Measurements from ENCODE around the gene NEDD4L. TPM values are rescaled to one million over a fixed set of nuclear protein-coding genes. Genes with fewer than 3 reads are reported as not detected.

The NEDD4L gene
- total and polyA plus RNA-seq, 7 donors: 52.0 to 104 (median 57.4) TPM

GRCh38 chr18:58360324-58360723, 316.3 kb downstream of the NEDD4L start:
- TF ChIP-seq EP300 (IDR thresholded peaks at IDR 0.05) (no peak), POLR2AphosphoS5 (IDR thresholded peaks at IDR 0.05) (no peak), CTCF (IDR thresholded peaks at IDR 0.05) (no peak), POLR2A (IDR thresholded peaks at IDR 0.05) (no peak)
- Histone ChIP-seq H3K4me1 (peaks cover 0 to 33% (median 26%) of the 10 kb centered on the region in 4 donors), H3K27ac (peak overlapping the region in 2 of 4 donors; percentile 73 to 74), H3K36me3 (peaks cover 0 to 26% (median 11%) of the 10 kb centered on the region in 4 donors), H3K4me3 (no peak overlapping the region), H3K27me3 (no peaks in the 10 kb centered on the region), H3K9me3 (no peaks in the 10 kb centered on the region)
- WGBS, 2 donors: 52 to 81% methylated on average over 2 of the region's 2 CpGs
- no peak for DNase-seq
- intact Hi-C loops (cut with DNase I): no loop called here

- H3K27ac ChIP-seq: peak overlapping the region; percentile 73 to 77 (median 74)
- H3K4me3 ChIP-seq: no peak overlapping the region
- WGBS, 2 donors: 94% methylated on average over 5 of the region's 5 CpGs
- intact Hi-C loops (cut with DNase I): no loop called here
- no peak for DNase-seq
- no peaks in the 10 kb centered on the region for H3K27me3 ChIP-seq
- peaks cover 0 to 32% (median 19%) of the 10 kb centered on the region in 4 donors for H3K36me3 ChIP-seq
- peaks cover 0 to 33% (median 26%) of the 10 kb centered on the region in 4 donors for H3K4me1 ChIP-seq
- TF ChIP-seq POLR2A (IDR thresholded peaks at IDR 0.05) (no peak), CTCF (IDR thresholded peaks at IDR 0.05) (no peak), POLR2AphosphoS5 (IDR thresholded peaks at IDR 0.05) (no peak), EP300 (IDR thresholded peaks at IDR 0.05) (no peak)
- H3K9me3 ChIP-seq: no peaks in the 10 kb centered on the region
These were observed 317.2 kb downstream of the NEDD4L start for GRCh38 chr18:58361212-58361611.

- DNase-seq: peak; percentile 74
- peak overlapping the region; percentile 73 to 77 (median 74) for H3K27ac ChIP-seq
These were observed 318.1 kb downstream of the NEDD4L start for GRCh38 chr18:58362027-58362575.

GRCh38 chr18:58362829-58363271, 318.8 kb downstream of the NEDD4L start:
- 70 to 72% methylated on average over 2 of the region's 2 CpGs for WGBS, 2 donors
- Histone ChIP-seq H3K27ac (peak overlapping the region; percentile 73 to 77 (median 74)), H3K4me1 (peaks cover 0 to 33% (median 26%) of the 10 kb centered on the region in 4 donors), H3K9me3 (no peaks in the 10 kb centered on the region), H3K36me3 (peaks cover 0 to 38% (median 23%) of the 10 kb centered on the region in 4 donors), H3K27me3 (no peaks in the 10 kb centered on the region), H3K4me3 (no peak overlapping the region)
- no peak for DNase-seq
- intact Hi-C loops (cut with DNase I): no loop called here
- no peak for TF ChIP-seq CTCF (IDR thresholded peaks at IDR 0.05)
- TF ChIP-seq POLR2AphosphoS5 (IDR thresholded peaks at IDR 0.05): peak in 1 of 4 donors; percentile 5
- peak in 1 of 4 donors; percentile 21 for TF ChIP-seq EP300 (IDR thresholded peaks at IDR 0.05)
- no peak for TF ChIP-seq POLR2A (IDR thresholded peaks at IDR 0.05)

More at GRCh38 chr18:58362027-58362575, 318.1 kb downstream of the NEDD4L start:
- Histone ChIP-seq H3K4me3 (no peak overlapping the region), H3K27me3 (no peaks in the 10 kb centered on the region), H3K4me1 (peaks cover 0 to 33% (median 26%) of the 10 kb centered on the region in 4 donors), H3K36me3 (peaks cover 0 to 38% (median 21%) of the 10 kb centered on the region in 4 donors), H3K9me3 (no peaks in the 10 kb centered on the region)
- intact Hi-C loops (cut with DNase I): no loop called here
- TF ChIP-seq EP300 (IDR thresholded peaks at IDR 0.05) (no peak), POLR2AphosphoS5 (IDR thresholded peaks at IDR 0.05) (peak; percentile 4 to 53 (median 26))
- WGBS, 2 donors: 67 to 80% methylated on average over 8 of the region's 8 CpGs

- Histone ChIP-seq H3K4me1 (peaks cover 0 to 33% (median 26%) of the 10 kb centered on the region in 4 donors), H3K9me3 (no peaks in the 10 kb centered on the region), H3K27me3 (no peaks in the 10 kb centered on the region), H3K36me3 (peaks cover 0 to 43% (median 20%) of the 10 kb centered on the region in 4 donors), H3K27ac (peak overlapping the region in 3 of 4 donors; percentile 73 to 77 (median 74)), H3K4me3 (no peak overlapping the region)
- intact Hi-C loops (cut with DNase I): no loop called here
- 88 to 91% methylated on average over 6 of the region's 6 CpGs for WGBS, 2 donors
- TF ChIP-seq CTCF (IDR thresholded peaks at IDR 0.05): no peak
- no peak for TF ChIP-seq POLR2AphosphoS5 (IDR thresholded peaks at IDR 0.05)
- no peak for TF ChIP-seq POLR2A (IDR thresholded peaks at IDR 0.05)
- DNase-seq: no peak
These were observed 319.9 kb downstream of the NEDD4L start for GRCh38 chr18:58363767-58364540.

Data from sigmoid colon (tissue), 7 donors.